IPS DF 6.9 (cell line): Measurements from ENCODE around the gene COTL1.
A peak's percentile ranks its signal among the peaks of the same experiment; 100 is the strongest.

ENCODE experiments used
- DNase-seq: peaks from one replicate; pipeline ENCODE4 v3.0.0-alpha.2; 2013; ENCODE audit warnings: low read depth, low spot score
- H3K27ac ChIP-seq: one replicate; pipeline ENCODE4 v1.5.1; 2013; ENCODE audit warnings: low read length, control low read depth
- H3K27me3 ChIP-seq: 2 replicates; pipeline ENCODE4 v1.6.1; 2013; ENCODE audit warnings: mild to moderate bottlenecking, low read length; ENCODE audit not compliant: control insufficient read depth, insufficient read depth
- H3K36me3 ChIP-seq: 2 replicates; pipeline ENCODE4 v1.6.1; 2013; ENCODE audit warnings: low read length; ENCODE audit not compliant: control insufficient read depth, insufficient read depth
- H3K4me1 ChIP-seq: 2 replicates; pipeline ENCODE4 v1.6.1; 2013; ENCODE audit warnings: low read length; ENCODE audit not compliant: control insufficient read depth, insufficient read depth
- H3K4me3 ChIP-seq: 2 replicates; pipeline ENCODE4 v1.5.1; 2013; ENCODE audit warnings: mild to moderate bottlenecking, low read length
- H3K9me3 ChIP-seq: 2 replicates; pipeline ENCODE4 v1.6.1; 2013; ENCODE audit warnings: low read length, inconsistent platforms; ENCODE audit not compliant: control insufficient read depth, insufficient read depth
- WGBS: extraction: QIAGEN DNeasy Blood & Tissue Kit; methylation state at CpG from one replicate; pipeline ENCODE4 v1.1.7; 2013; ENCODE audit warnings: mixed read lengths, missing lambda C conversion rate; ENCODE audit not compliant: insufficient read length, insufficient coverage; 5-methylcytosine and 5-hydroxymethylcytosine counted together

The COTL1 gene

GRCh38 chr16:84617791-84618580 lies at the start of gene COTL1:
COTL1 (minus strand) TSS chr16:84618078; CDS start chr16:84617914, 164 bp downstream.
- Histone ChIP-seq H3K4me3 (peak within 1 kb of the TSS; percentile 77), H3K27me3 (no peaks in the 10 kb centered on the region), H3K9me3 (no peaks in the 10 kb centered on the region), H3K4me1 (peaks cover 5% of the 10 kb centered on the region; the same call in 1 of the 2 replicates), H3K36me3 (peaks cover 2% of the 10 kb centered on the region; the same call in 1 of the 2 replicates), H3K27ac (no peak within 1 kb of the TSS)
- WGBS = no CpG with 5 or more reads among the region's 76 CpGs
- DNase-seq = peak; percentile 84

GRCh38 chr16:84665843-84666242 lies 48.0 kb upstream of the COTL1 start:
- Histone ChIP-seq H3K9me3 (no peaks in the 10 kb centered on the region), H3K27me3 (no peaks in the 10 kb centered on the region), H3K36me3 (peaks cover 7% of the 10 kb centered on the region), H3K4me3 (no peak overlapping the region), H3K4me1 (peaks cover 2% of the 10 kb centered on the region; the same call in 1 of the 2 replicates), H3K27ac (no peak overlapping the region)
- no CpG with 5 or more reads among the region's 7 CpGs for WGBS
- no peak for DNase-seq

GRCh38 chr16:84665359-84665758 lies 47.5 kb upstream of the COTL1 start:
- no peaks in the 10 kb centered on the region for H3K9me3 ChIP-seq
- peaks cover 7% of the 10 kb centered on the region for H3K36me3 ChIP-seq
- no peak overlapping the region for H3K27ac ChIP-seq
- no CpG with 5 or more reads among the region's 2 CpGs for WGBS
- no peak overlapping the region for H3K4me3 ChIP-seq
- peaks cover 2% of the 10 kb centered on the region; the same call in 1 of the 2 replicates for H3K4me1 ChIP-seq
- DNase-seq = no peak
- H3K27me3 ChIP-seq = no peaks in the 10 kb centered on the region

- Histone ChIP-seq H3K36me3 (peaks cover 12% of the 10 kb centered on the region), H3K4me3 (no peak overlapping the region), H3K27me3 (no peaks in the 10 kb centered on the region), H3K9me3 (no peaks in the 10 kb centered on the region), H3K4me1 (peaks cover 2% of the 10 kb centered on the region; the same call in 1 of the 2 replicates), H3K27ac (no peak overlapping the region)
- no peak for DNase-seq
- WGBS = no CpG with 5 or more reads among the region's 9 CpGs
Measured at GRCh38 chr16:84663433-84664101, 45.7 kb upstream of the COTL1 start.

- Histone ChIP-seq H3K4me3 (no peak overlapping the region), H3K9me3 (no peaks in the 10 kb centered on the region), H3K27me3 (no peaks in the 10 kb centered on the region), H3K36me3 (peaks cover 18% of the 10 kb centered on the region), H3K4me1 (no peaks in the 10 kb centered on the region), H3K27ac (no peak overlapping the region)
- no peak for DNase-seq
- no CpG with 5 or more reads among the region's 9 CpGs for WGBS
Measured at GRCh38 chr16:84662471-84662870, 44.6 kb upstream of the COTL1 start.

- peaks cover 26% of the 10 kb centered on the region for H3K36me3 ChIP-seq
- no peaks in the 10 kb centered on the region for H3K9me3 ChIP-seq
- H3K4me3 ChIP-seq = no peak overlapping the region
- no peak for DNase-seq
- no peak overlapping the region for H3K27ac ChIP-seq
- H3K27me3 ChIP-seq = no peaks in the 10 kb centered on the region
- WGBS = no CpG with 5 or more reads among the region's 51 CpGs
- no peaks in the 10 kb centered on the region; the same call in 1 of the 2 replicates for H3K4me1 ChIP-seq
Measured at GRCh38 chr16:84661418-84662060, 43.7 kb upstream of the COTL1 start.

- no peak overlapping the region for H3K27ac ChIP-seq
Measured at GRCh38 chr16:84660973-84661372, 43.1 kb upstream of the COTL1 start.

GRCh38 chr16:84659656-84660300 lies 41.9 kb upstream of the COTL1 start:
- peaks cover 26% of the 10 kb centered on the region for H3K36me3 ChIP-seq
- no peak for DNase-seq
- H3K4me1 ChIP-seq = no peaks in the 10 kb centered on the region; the same call in 1 of the 2 replicates
- no CpG with 5 or more reads among the region's 27 CpGs for WGBS
- no peaks in the 10 kb centered on the region for H3K27me3 ChIP-seq
- H3K9me3 ChIP-seq = no peaks in the 10 kb centered on the region
- no peak overlapping the region for H3K27ac ChIP-seq
- no peak overlapping the region for H3K4me3 ChIP-seq

More at GRCh38 chr16:84660973-84661372, 43.1 kb upstream of the COTL1 start:
- no peaks in the 10 kb centered on the region for H3K27me3 ChIP-seq
- H3K9me3 ChIP-seq = no peaks in the 10 kb centered on the region
- H3K4me1 ChIP-seq = no peaks in the 10 kb centered on the region; the same call in 1 of the 2 replicates
- DNase-seq = no peak
- H3K4me3 ChIP-seq = no peak overlapping the region
- H3K36me3 ChIP-seq = peaks cover 26% of the 10 kb centered on the region
- WGBS = no CpG with 5 or more reads among the region's 7 CpGs

GRCh38 chr16:84658690-84659089 lies 40.8 kb upstream of the COTL1 start:
- Histone ChIP-seq H3K27ac (no peak overlapping the region), H3K4me1 (no peaks in the 10 kb centered on the region; the same call in 1 of the 2 replicates), H3K27me3 (no peaks in the 10 kb centered on the region), H3K36me3 (peaks cover 26% of the 10 kb centered on the region), H3K9me3 (no peaks in the 10 kb centered on the region), H3K4me3 (no peak overlapping the region)
- no peak for DNase-seq
- no CpG with 5 or more reads among the region's 11 CpGs for WGBS
